ENCODE results near the gene PPP1R3A.

The PPP1R3A gene

GRCh38 chr7:113880559-113880958, 38.2 kb downstream of the PPP1R3A start:
- DNase-seq, result no peak

GRCh38 chr7:113878394-113878992, 40.3 kb downstream of the PPP1R3A start:
- DNase-seq, result no peak

- DNase-seq, result no peak
Measured at GRCh38 chr7:113875224-113875623, 43.6 kb downstream of the PPP1R3A start.

- no peak for DNase-seq
Measured at GRCh38 chr7:113873554-113874151, 45.2 kb downstream of the PPP1R3A start.

- DNase-seq, result no peak
Measured at GRCh38 chr7:113872981-113873380, 45.8 kb downstream of the PPP1R3A start.

- DNase-seq, result no peak
Measured at GRCh38 chr7:113867325-113867724, 51.5 kb downstream of the PPP1R3A start.

- DNase-seq, result no peak
Measured at GRCh38 chr7:113856010-113856409, 62.8 kb downstream of the PPP1R3A start.

- no peak for DNase-seq
Measured at GRCh38 chr7:113840954-113841353, 77.9 kb downstream of the PPP1R3A start.

GRCh38 chr7:113835367-113835766, 83.4 kb downstream of the PPP1R3A start:
- DNase-seq, result no peak

GRCh38 chr7:113832196-113832745, 86.5 kb downstream of the PPP1R3A start:
- no peak for DNase-seq

GRCh38 chr7:113831556-113831955, 87.3 kb downstream of the PPP1R3A start:
- no peak for DNase-seq

GRCh38 chr7:113828581-113828980, 90.2 kb downstream of the PPP1R3A start:
- no peak for DNase-seq

All from activated naive CD4-positive, alpha-beta T cell (primary cell).